HG02885 (cell line): ENCODE measurements around the gene SMIM23.

Experiments used
- ATAC-seq: cut with Tn5 transposase; IDR thresholded peaks from one replicate; pipeline ENCODE4 v1.9.1; 2021; ENCODE audit warnings: mild to moderate bottlenecking; ENCODE audit not compliant: unreplicated experiment, poor library complexity

SMIM23 gene

DNA sequence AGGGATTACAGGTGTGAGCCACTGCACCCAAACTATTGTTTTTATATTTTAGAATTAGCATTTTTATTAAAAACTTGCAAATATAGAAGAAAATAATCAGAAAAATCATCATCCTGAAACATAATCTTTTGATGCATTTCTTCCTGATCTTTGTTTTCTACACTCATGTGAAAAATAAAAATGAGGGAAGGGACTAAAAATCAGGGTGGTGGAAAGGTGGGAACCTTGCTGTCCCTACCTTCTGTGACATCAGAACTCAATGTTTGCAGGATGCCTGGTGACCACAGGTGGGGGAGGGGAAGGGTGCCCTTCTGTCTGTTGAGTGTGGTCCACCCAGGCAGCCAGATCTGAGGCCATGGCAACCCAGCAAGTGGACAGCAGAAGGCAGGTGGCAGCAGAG, at the start of gene SMIM23:
Gene SMIM23 (plus strand): TSS at position 301 of the 400 bp plus-strand sequence. CDS start 55 bp downstream, at position 356.
- no peak for ATAC-seq

DNA sequence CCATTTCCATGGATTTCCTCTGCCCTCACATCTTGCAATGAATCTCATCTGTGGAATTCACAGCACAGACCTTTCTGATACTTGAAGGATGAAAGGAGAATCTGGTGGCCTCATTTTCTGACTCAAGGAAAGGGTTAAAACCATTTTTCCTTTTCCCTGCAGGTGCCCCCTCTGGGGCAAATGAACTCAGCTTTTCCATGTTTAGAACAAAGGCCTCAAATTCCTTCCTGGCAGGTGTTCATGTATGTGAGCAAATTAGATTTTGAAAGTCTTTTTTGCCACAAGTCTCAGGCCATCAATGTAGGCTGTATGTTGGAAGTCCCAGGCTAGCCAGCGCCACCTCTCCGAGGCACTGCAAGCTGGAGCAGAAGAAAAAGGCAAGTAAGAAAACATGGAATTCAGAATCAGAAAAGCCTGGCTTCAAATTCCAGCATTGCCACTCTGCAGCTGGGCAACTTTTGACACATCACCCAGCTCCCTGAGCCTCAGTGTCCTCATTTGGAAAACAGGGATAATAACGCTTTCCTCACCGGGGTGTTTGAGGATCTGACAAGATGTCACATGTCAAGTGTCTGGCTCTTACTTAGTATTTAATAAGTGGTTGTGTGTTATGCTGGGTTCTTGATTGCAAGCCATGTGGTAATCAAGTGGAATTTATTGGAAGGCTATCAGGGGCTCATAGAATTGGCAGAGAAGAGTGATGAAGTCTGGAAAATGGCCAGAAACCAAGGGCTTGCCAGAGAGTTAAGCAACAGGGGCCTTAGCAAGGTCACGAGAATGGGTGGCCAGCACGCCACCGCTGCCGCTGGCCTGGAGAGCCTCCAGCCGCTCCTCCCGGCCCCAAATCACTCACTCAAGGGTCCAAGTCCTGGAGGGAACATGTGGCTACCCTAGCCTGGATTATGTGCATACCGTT, 48.4 kb upstream of the SMIM23 start:
- no peak for ATAC-seq

DNA sequence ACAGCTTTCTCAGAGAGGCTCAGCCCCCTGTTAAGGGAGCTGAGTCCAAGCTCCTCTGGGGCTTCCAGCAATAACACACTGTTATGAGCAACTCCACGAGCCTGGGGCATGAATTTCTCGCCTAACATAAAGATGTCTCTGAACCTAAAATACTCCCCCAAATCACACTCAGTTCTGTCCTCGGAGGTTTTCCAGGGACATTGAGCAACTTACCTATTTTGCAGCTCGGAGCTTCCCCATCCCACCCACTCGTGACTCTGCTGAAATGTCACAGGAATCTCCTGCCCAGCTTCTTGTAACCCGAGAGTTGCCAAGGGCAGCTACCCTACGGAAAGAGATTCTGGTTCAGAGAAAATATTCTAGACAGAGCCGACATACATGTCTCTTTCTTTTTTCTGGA, 47.1 kb upstream of the SMIM23 start:
- no peak for ATAC-seq

DNA sequence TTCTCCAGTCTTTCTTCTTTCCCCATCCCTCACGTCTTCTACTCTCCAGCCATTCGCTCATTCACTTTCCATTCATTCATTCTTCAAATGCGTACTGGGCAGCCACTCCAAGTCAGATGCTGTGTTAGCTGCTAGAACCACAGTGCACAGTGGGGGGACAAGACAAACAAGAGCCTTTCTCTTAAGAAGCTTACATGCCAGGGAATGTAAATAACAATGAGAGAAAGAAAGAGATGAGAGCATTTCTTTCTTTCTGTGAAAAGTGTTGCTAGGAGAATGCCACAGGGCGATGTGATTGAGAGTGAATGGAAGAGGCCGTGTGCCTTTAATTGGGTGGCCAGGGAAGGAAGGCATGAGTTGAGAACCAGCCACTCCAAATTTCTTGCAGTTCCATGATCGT, 46.3 kb upstream of the SMIM23 start:
- ATAC-seq: no peak

DNA sequence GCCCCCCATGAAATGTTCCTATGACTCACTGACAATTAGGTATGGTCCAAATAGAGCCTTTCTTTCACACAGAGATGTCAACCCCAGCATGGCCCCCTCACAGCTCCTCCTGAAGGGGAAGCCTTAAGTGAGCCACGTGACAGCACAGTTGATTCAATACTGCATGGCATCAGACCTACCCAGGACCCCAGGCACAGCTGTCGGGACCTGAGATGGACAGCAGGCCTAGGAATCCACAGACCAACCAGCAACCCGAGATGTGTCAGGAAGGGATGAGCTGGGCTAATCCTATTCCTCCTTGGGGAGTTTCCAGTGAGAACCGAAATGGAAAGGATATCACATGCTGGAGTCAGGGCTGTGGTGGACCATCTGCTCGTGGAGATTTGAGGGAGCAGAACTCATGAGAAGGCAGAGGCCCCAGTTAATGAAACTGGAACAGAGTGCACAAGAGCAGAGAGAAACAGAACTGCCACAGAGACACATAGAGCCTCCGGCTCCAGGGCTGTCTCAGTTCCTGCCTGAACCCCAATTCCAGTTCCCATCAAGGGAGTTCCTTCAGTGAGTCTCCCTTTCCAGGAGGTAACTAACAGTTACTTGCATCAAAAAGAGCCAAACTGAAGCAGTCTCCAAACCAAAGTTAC, 42.1 kb upstream of the SMIM23 start:
- ATAC-seq: no peak

DNA sequence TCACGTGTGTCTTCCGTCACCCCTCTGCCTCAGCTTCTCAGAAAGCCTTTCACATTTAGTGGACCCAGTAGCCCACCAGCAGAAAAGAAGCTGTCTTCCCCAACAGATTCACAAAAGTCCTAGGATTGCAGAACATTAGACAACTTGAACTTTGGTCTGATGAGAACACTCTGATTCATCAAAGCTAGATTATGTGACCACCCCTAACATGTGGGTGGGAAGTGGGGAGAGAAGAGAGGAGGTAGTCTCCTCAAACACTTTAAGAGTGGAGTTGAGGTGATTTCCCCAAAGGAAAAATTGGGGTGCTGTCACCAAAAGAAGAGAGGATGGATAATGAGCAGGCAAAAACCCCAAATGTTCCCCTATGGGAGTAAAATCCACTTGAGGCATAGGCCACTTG, 41.4 kb upstream of the SMIM23 start:
- no peak for ATAC-seq

DNA sequence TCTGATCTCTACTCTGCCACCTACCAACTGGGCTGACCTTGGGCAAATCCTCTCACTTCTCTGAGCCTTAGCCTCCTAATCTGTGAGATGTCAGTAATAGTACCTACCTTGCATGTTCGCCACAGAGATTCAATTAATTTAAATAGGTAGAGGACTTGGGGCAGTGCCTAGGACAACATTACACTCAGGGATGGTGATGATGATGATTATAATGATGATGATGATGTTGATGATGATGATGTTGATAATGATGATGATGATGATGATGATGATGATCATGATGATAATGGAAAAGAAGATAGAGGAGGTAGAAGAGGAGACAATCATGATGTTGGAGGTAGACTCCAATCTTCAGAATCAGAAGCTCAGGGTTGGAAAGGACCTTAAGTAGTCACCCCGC, 40.7 kb upstream of the SMIM23 start:
- ATAC-seq: no peak

DNA sequence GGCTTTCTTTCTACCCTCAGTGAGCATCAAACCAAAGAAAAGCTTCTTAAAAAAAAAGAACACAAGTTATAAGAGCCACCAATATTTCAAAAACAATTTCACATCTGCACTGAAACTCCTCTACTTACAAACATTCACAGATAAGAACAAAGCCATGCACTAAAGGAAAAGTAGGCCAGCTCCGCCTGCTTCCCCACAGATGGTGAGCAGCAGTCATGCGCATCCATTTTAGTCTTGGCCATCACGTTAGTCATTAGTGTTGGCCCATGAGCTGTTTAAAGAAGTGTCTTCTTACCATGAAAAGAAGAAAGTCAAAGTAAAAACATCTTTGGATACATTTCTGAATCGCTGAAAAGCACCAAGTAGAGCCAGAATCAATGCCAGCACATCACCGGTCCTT, 40.0 kb upstream of the SMIM23 start:
- no peak for ATAC-seq

DNA sequence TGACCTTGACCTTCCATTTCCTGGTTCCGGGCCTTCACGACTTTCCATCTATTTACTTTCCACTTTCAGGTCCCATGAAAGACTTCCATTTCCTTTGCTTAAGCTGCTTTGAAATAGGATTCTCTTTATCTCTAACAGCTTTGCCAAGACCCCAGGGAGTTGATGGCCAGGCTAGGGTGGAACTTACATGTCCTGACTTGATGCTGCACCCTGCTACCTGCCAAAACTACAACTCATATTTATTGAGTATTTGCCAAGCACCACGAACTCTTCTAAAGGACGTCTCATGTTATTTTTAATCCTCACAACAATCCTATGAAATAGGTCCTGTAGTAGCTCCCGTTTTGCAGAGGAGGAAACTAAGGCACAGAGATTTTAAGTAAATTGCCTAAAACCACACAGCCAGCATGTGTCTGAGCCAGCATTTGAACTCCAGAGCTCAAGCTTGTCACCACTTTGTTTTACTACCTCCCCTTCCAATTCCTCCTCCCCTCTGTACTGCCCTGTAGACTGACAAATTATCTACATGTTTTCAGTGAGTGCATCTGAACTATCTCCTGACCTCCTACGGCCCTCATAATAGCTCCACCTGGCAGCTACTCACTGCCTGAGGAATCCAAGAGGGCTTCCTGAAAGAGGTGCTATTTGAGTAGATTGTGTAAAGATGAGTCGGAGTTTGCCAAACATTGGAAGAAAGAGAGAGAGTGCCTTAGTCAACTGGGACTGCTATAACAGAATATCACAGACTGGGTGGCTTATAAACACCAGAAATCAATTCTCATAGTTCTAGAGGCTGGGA, 38.4 kb upstream of the SMIM23 start:
- ATAC-seq: no peak

DNA sequence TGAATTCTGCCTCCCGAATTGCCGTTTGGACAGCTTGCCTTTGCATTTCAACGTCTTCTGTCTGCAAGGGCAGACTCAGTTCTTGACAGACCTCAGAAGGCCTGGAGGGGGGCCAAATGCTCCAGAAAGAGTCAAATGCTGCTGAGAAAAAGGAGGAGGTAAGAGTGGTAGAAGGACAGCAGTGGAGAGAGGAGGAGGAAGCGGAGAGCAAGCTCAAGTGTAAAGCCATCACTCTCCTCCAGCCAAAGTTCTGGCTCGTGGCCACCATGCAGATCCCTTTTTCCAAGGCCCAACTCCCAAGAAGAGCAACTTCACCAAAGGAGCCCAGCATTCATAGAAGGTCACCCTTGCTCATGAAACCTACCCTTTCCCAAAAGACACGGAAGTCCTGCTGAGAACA, 36.9 kb upstream of the SMIM23 start:
- ATAC-seq: no peak

DNA sequence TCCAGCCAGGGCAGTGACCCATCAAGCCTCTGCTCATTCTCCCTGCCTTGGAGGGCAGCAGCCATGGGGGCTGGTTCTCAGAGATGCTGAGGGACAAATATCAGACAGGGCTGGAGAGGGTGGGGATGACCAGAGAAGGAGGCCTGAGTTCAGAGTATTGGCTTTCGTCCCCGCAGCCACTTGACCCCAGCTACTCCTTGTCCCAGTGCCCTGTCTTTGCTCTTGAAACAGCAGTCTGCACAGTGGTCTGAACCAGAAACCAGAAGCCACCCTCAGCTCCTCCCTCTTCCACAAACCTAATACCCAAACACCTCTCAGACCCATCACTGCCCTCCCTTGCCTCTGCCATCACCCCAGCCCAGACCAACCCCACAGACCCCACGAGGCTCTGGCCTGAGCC, 36.3 kb upstream of the SMIM23 start:
- no peak for ATAC-seq

DNA sequence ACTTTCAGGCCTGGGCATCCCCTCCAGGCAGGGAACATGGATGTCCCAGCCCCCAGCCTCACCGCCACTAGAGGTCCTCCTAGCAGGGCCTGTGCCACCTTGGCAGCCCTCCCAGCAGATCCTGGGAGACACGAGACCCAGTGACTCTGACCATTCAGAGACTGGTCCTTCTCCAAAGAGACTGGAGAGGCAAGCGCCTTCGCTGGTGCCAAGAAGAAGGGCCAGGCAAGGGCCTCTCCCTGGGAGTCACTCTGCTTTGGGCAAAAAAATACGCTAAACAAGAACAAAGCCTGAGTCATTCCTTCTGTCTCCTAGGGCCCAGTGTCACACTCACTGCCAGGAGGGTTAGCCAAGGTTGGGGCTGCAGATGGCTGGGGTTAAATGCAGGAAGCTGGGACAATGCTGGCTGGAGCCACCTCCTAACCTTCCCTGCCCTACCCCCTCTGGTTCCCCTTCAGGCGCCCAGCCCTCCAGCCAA, 35.3 kb upstream of the SMIM23 start:
- ATAC-seq: no peak

DNA sequence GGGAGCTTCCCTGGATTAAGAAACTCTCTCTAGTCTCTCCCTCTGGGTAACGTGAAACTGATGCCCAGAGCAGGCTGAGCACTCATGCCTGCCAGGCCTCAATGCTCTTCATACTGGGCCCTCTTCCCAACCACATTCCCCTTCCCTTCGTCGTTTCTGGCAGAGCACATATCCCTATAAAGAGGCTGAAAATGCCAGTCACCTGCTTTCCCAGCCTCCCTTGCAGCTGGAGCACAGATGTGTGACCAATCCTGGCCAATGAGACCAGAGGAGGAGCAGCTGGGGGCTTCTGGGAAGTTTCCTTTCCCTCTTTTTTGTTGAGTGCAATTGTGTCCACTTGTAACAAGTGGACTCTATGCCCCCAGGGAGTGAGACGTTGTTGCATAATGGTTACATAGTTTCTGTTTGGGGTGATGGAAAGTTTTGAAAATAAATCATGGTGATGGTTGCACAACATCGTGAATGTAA, 30.2 kb upstream of the SMIM23 start:
- no peak for ATAC-seq

DNA sequence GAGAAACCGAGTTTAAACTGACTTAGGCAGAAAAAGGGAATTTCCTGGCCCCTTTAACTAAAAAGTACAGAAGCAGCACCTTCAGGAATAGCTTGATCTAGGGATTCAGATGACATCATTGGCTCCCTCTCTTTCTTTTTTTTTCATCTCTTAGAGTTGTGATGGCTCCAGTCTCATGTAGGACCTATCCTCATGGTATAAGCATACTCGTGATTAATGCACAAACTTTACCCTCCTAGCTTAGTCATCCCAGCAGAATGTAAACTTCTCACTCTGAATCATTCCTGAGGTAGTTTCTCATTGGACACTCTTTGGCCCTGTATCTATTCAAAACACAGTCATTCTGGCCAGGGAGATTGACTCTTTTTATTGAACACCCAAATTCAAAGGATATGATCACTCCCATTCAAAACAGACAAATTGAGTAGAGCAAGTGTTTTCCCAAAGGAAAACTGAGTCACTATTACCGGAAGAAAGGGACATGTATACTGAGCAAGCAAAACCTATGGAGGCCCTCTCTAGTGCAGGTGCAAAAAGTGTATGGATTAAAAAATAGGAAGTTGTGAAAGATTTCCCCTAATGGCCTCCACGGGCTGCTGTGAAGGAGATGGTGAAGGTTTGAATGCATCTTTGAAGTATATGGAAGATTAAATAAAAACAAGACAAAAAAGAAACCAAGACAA, 27.6 kb upstream of the SMIM23 start:
- ATAC-seq: no peak

DNA sequence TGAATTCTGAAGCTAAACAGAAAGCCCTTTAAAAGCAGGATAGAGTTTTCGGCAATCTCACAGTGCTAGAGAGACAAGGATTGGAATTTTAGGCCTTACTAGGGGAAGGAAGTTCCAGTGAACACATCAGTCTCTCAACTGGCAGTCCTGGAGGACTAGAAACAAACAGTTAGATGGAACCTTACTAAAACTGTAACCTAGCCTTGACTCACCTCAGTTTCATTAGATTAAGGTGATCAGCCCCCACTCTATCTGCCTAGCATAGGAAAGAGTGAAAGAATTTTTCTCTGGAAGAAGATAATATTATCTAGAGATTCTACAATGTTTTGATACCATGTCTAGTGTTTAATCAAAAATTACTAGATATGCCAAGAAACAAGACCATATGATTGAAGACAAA, 25.8 kb upstream of the SMIM23 start:
- ATAC-seq: no peak

DNA sequence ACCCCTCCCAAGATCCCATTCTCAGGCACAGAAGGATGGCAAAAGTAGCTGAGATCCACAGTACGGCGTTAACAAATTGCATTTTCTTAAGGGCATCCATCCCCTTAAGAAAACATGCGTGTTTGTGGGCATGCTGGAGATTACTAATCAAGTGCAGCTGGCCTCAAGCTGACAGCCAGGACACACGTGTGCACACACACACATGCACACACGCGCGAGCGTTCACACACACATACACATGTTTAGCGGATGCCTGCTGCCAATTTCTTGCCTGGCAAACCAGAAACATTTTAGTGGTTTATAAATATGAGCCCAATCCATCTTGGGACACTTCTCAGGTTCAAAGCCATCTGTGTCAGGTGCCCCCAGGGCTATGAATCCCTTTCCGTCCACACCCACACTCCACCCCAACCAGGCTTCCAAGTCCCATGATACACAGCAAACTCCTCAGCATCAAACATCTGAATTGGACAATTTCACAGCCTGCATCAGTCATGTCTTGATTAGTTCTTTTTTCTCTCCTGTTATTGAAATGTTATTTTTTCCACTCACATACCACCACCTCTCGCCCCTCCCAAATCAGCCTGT, 23.5 kb upstream of the SMIM23 start:
- no peak for ATAC-seq

DNA sequence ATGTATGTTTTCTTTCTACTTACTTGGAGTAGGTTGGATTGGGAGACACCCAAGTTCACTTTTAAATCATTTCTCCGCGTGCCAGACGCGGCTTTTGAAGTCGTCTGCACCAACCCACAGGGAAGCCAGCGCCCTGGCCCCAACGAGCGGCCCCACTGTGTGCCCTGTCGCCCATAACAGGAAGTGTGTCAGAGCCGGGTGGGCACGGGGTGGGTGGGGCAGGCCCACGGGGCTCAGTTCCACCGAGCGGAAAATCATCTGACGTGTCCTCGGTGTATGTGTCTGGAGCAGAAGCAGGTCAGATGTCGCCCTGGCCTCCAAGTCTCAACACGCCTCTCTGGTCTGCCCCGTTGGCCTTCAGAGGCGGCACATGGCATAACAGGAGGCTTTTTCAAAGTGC, 22.7 kb upstream of the SMIM23 start:
- ATAC-seq: no peak

DNA sequence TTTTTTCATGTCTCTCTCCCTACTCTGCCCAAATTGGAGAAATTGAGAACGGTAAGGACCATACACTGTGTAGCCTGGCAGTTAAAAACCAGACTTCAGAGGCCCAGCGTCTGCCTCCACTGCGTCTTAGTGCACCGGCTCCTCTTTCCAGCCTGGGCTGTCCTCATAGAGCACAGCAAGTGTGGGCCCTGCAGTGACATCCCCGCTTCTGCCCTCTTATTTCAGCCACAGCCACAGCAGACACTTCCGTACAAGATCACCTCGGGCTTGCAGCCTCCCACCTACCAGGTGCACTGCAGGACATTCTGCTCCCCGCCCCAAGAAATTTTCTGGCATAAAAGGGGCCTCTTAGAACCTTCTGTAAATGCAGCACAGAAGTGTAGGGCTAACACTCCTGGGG, 21.4 kb upstream of the SMIM23 start:
- no peak for ATAC-seq

DNA sequence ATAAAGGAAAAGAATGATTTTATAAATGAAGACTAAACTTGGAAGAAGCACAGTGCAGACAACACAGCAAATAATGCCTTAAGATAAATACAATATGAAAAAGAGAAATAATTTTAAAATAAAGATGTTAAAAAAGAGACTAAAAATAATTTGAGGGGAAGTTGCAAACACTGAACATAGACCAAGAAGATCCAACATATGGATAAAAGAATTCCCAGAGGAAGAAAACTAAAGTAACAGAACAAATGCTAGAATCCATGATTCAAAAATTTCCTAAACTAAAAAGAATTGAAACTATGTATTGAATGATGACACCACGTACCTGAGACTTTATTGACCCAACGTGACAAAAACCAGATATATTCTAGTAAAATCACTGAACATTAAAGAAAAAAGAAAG, 18.7 kb upstream of the SMIM23 start:
- ATAC-seq: no peak

DNA sequence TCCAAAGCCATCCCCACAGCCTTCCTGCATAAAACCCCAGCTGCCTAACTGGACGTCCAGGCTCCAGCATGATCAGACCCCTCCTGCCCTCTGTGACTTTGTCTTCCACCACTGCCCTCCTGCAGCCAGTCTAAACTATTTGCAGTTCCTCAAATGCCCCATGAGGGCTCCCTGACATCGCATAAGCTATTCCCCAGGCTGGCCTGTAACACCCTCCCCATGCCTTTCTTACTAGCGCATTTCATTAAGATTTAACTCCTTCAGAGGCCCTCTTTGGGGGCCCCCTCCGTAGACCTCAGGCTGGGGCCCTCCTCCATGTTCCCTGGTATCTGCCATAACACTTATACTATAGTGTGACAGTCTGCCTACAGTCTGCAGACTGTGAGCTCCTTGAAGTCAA, 15.5 kb upstream of the SMIM23 start:
- ATAC-seq: no peak
